Measurements from ENCODE around the gene ST8SIA1.

- TF ChIP-seq CTCF (conservative IDR thresholded peaks at IDR 0.05; ENCODE audit: low read depth, low read length) (no peak), EZH2phosphoT487 (IDR thresholded peaks at IDR 0.05; ENCODE audit: borderline replicate concordance, low read length) (no peak), EZH2 (IDR thresholded peaks at IDR 0.05; ENCODE audit: low read length, unreplicated experiment) (no peak)
Observed at GRCh38 chr12:22201101-22201500, 133.4 kb downstream of the ST8SIA1 start.

All from PC-3 (cell line).